D721Med (cell line): ENCODE results near the gene CCDC102A.

Source experiments
- DNase-seq: peaks from one replicate; pipeline ENCODE4 v3.0.0; 2011; ENCODE audit warnings: low spot score; ENCODE audit not compliant: insufficient read length
- FAIRE-seq: peaks from 2 replicates; lab custom pipeline; 2011; peaks lifted over from hg19 to GRCh38; lab: Jason Lieb, UNC
- CTCF ChIP-seq: IDR thresholded peaks from 2 replicates; pipeline ENCODE4 v1.5.1; 2012; ENCODE audit warnings: mild to moderate bottlenecking, control low read depth; ENCODE audit not compliant: insufficient read depth; ENCODE audit errors: missing control alignments

The CCDC102A gene

GRCh38 chr16:57531635-57532265 lies 4.6 kb downstream of the CCDC102A start:
- no peak for DNase-seq
- no peak for FAIRE-seq
- no peak for TF ChIP-seq CTCF

GRCh38 chr16:57531253-57531575 lies 5.2 kb downstream of the CCDC102A start:
- FAIRE-seq (no peak), DNase-seq (no peak)
- no peak for TF ChIP-seq CTCF

GRCh38 chr16:57530522-57531252 lies 5.7 kb downstream of the CCDC102A start:
- no peak for TF ChIP-seq CTCF
- no peak for FAIRE-seq
- no peak for DNase-seq

GRCh38 chr16:57530104-57530521 lies 6.3 kb downstream of the CCDC102A start:
- FAIRE-seq: no peak
- no peak for TF ChIP-seq CTCF
- no peak for DNase-seq

GRCh38 chr16:57529391-57530103 lies 6.8 kb downstream of the CCDC102A start:
- DNase-seq (no peak), FAIRE-seq (no peak)
- TF ChIP-seq CTCF: no peak

- FAIRE-seq (no peak), DNase-seq (no peak)
- TF ChIP-seq CTCF: no peak
Measured at GRCh38 chr16:57528499-57529390, 7.6 kb downstream of the CCDC102A start.
